ENCODE data around the gene SUCLG1. TPM values are rescaled to one million over a fixed set of nuclear protein-coding genes. Genes with fewer than 3 reads are reported as not detected.

The SUCLG1 gene
- total and polyA plus RNA-seq, 4 donors: 60.5 to 149 (median 120) TPM

- H3K4me1 ChIP-seq (ENCODE audit: control insufficient read depth in 4 of 4, insufficient read depth in 4 of 4, low read length in 3 of 4): no peaks in the 10 kb centered on the region
- no peaks in the 10 kb centered on the region for H3K9me3 ChIP-seq (ENCODE audit: control insufficient read depth in 4 of 4, low read length in 3 of 4)
- H3K27ac ChIP-seq (ENCODE audit: low read depth in 1 of 2, low read length in 2 of 2): no peak overlapping the region
- no peak overlapping the region for H3K4me3 ChIP-seq (ENCODE audit: low read depth in 1 of 3, low read length in 3 of 3)
- no peaks in the 10 kb centered on the region for H3K27me3 ChIP-seq (ENCODE audit: control insufficient read depth in 4 of 4, insufficient read depth in 4 of 4, low read length in 3 of 4)
- no peak overlapping the region for H3K9ac ChIP-seq (ENCODE audit: low read depth in 1 of 2, low read length in 2 of 2)
- WGBS: 92% methylated on average over 4 of the region's 4 CpGs
- DNase-seq (ENCODE audit: low spot score): no peak
- peaks cover 8 to 60% (median 45%) of the 10 kb centered on the region in 4 donors for H3K36me3 ChIP-seq (ENCODE audit: control insufficient read depth in 4 of 4, insufficient read depth in 3 of 4, low read depth in 1 of 4, low read length in 3 of 4)
- no peak for TF ChIP-seq RXRA (IDR thresholded peaks at IDR 0.05)
- TF ChIP-seq FOXA1 (IDR thresholded peaks at IDR 0.05): no peak
- TF ChIP-seq HNF4G (IDR thresholded peaks at IDR 0.05): no peak
- no peak for TF ChIP-seq HNF4A (conservative IDR thresholded peaks at IDR 0.05)
- TF ChIP-seq, protein P1, sequence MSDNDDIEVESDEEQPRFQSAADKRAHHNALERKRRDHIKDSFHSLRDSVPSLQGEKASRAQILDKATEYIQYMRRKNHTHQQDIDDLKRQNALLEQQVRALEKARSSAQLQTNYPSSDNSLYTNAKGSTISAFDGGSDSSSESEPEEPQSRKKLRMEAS (IDR thresholded peaks at IDR 0.05): no peak
- TF ChIP-seq FOXA2 (IDR thresholded peaks at IDR 0.05): no peak
- TF ChIP-seq, protein P2, sequence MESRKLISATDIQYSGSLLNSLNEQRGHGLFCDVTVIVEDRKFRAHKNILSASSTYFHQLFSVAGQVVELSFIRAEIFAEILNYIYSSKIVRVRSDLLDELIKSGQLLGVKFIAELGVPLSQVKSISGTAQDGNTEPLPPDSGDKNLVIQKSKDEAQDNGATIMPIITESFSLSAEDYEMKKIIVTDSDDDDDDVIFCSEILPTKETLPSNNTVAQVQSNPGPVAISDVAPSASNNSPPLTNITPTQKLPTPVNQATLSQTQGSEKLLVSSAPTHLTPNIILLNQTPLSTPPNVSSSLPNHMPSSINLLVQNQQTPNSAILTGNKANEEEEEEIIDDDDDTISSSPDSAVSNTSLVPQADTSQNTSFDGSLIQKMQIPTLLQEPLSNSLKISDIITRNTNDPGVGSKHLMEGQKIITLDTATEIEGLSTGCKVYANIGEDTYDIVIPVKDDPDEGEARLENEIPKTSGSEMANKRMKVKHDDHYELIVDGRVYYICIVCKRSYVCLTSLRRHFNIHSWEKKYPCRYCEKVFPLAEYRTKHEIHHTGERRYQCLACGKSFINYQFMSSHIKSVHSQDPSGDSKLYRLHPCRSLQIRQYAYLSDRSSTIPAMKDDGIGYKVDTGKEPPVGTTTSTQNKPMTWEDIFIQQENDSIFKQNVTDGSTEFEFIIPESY (IDR thresholded peaks at IDR 0.05): no peak
- TF ChIP-seq RAD21 (IDR thresholded peaks at IDR 0.05): no peak
- TF ChIP-seq, protein P3, sequence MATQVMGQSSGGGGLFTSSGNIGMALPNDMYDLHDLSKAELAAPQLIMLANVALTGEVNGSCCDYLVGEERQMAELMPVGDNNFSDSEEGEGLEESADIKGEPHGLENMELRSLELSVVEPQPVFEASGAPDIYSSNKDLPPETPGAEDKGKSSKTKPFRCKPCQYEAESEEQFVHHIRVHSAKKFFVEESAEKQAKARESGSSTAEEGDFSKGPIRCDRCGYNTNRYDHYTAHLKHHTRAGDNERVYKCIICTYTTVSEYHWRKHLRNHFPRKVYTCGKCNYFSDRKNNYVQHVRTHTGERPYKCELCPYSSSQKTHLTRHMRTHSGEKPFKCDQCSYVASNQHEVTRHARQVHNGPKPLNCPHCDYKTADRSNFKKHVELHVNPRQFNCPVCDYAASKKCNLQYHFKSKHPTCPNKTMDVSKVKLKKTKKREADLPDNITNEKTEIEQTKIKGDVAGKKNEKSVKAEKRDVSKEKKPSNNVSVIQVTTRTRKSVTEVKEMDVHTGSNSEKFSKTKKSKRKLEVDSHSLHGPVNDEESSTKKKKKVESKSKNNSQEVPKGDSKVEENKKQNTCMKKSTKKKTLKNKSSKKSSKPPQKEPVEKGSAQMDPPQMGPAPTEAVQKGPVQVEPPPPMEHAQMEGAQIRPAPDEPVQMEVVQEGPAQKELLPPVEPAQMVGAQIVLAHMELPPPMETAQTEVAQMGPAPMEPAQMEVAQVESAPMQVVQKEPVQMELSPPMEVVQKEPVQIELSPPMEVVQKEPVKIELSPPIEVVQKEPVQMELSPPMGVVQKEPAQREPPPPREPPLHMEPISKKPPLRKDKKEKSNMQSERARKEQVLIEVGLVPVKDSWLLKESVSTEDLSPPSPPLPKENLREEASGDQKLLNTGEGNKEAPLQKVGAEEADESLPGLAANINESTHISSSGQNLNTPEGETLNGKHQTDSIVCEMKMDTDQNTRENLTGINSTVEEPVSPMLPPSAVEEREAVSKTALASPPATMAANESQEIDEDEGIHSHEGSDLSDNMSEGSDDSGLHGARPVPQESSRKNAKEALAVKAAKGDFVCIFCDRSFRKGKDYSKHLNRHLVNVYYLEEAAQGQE (IDR thresholded peaks at IDR 0.05): no peak
- no peak for TF ChIP-seq ATF3 (IDR thresholded peaks at IDR 0.05)
- TF ChIP-seq NR2F2 (IDR thresholded peaks at IDR 0.05): no peak
- no peak for TF ChIP-seq SP1 (IDR thresholded peaks at IDR 0.05)
- TF ChIP-seq TAF1 (conservative IDR thresholded peaks at IDR 0.05): no peak
- TF ChIP-seq CTCF (IDR thresholded peaks at IDR 0.05; ENCODE audit: low read depth, low read length, missing input control): no peak
- no peak for TF ChIP-seq YY1 (IDR thresholded peaks at IDR 0.05)
- no peak for TF ChIP-seq JUND (IDR thresholded peaks at IDR 0.05)
- no peak for TF ChIP-seq GABPA (IDR thresholded peaks at IDR 0.05 in 1 of 2, conservative IDR thresholded peaks at IDR 0.05 in 1 of 2)
- no peak for TF ChIP-seq EGR1 (IDR thresholded peaks at IDR 0.05; ENCODE audit: low read depth in 2 of 2)
Observed at GRCh38 chr2:84441036-84441435, 18.0 kb downstream of the SUCLG1 start.
